ENCODE data around the gene BACE1.

GRCh38 chr11:117289795-117290194, 26.3 kb downstream of the BACE1 start:
- TF ChIP-seq TAF1 (IDR thresholded peaks at IDR 0.05; ENCODE audit: borderline replicate concordance, low read depth, low read length) (no peak), POLR2AphosphoS5 (IDR thresholded peaks at IDR 0.05; ENCODE audit: low read depth, low read length) (no peak), POLR2A (IDR thresholded peaks at IDR 0.05; ENCODE audit: low read depth, low read length) (no peak)

Data from GM12892 (cell line).